SH-SY5Y (cell line): ENCODE measurements around the gene SF3A2.

Experiments
- GATA2 ChIP-seq: IDR thresholded peaks from 2 replicates; pipeline ENCODE4 v1.6.1; 2011; ENCODE audit warnings: mild to moderate bottlenecking, low read depth, low read length
- GATA3 ChIP-seq: IDR thresholded peaks from 2 replicates; pipeline ENCODE4 v1.6.1; 2011; ENCODE audit warnings: low read depth, mild to moderate bottlenecking, low read length, moderate library complexity

DNA sequence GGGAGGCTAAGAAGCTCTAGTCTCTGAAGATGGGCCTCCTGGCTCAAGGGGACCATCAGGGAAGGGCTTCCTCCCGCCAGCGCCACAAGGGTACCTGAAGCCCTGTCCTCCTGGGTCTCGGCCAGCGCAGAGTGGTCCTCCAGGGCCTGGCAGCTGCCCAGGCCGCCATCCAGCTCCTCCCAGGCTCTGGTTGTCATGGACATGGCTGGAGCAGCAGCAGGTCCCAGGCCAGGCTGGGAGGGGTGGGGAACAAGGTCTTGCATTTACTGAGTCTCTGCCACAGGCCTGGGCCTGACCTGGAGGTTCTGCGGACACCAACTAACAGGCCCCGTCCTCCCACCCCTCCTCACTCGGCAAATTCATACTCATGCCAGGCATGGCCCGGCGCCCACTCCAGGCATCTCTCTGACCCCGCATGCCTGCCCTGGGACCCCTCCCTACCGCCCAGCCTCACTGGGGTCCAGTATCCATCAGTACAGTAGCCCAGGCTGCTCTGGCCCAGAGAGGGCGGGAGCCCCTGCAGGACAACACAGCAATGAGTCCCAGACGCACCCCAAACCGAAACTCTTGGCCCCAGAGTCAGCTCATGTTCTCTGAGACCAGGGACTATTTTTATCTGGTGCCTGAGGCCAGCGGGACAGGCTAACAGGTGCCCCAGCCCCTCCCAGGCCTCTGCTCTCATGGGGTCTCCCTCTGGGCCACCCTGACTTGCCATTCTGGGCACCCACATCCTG is 18.7 kb downstream of the SF3A2 start:
- TF ChIP-seq GATA3: no peak
- no peak for TF ChIP-seq GATA2
